Hepatocyte (in vitro differentiated cells): ENCODE measurements around the gene TPSB2. TPM values are rescaled to one million over a fixed set of nuclear protein-coding genes. Genes with fewer than 3 reads are reported as not detected.

ENCODE experiments used
- DNase-seq: peaks from one replicate; pipeline ENCODE4 v3.0.0-alpha.2; 2016; ENCODE audit warnings: low spot score
- H2AFZ ChIP-seq: fragments of 200-600 bp; sonication (generic); 2 replicates; pipeline ENCODE4 v1.6.0; 2016; ENCODE audit warnings: antibody characterized with exemption, mild to moderate bottlenecking
- H3K27ac ChIP-seq: fragments of 200-600 bp; sonication (generic); 2 replicates; pipeline ENCODE4 v1.5.1; 2016; ENCODE audit warnings: mild to moderate bottlenecking
- H3K27me3 ChIP-seq: fragments of 200-600 bp; sonication (generic); 2 replicates; pipeline ENCODE4 v1.6.1; 2016
- H3K36me3 ChIP-seq: fragments of 200-600 bp; sonication (generic); replicated peaks from 2 replicates; pipeline ENCODE4 v1.5.1; 2016; ENCODE audit warnings: low read depth; ENCODE audit not compliant: insufficient read depth
- H3K4me1 ChIP-seq: fragments of 200-600 bp; sonication (generic); 2 replicates; pipeline ENCODE4 v1.5.1; 2016; ENCODE audit warnings: mild to moderate bottlenecking, moderate library complexity; ENCODE audit not compliant: insufficient read depth
- H3K4me2 ChIP-seq: fragments of 200-600 bp; sonication (generic); 2 replicates; pipeline ENCODE4 v1.6.0; 2016
- H3K4me3 ChIP-seq: fragments of 200-600 bp; sonication (generic); 2 replicates; pipeline ENCODE4 v1.5.1; 2016; ENCODE audit warnings: mild to moderate bottlenecking
- H3K79me2 ChIP-seq: fragments of 200-600 bp; sonication (generic); 2 replicates; pipeline ENCODE4 v1.6.0; 2017; ENCODE audit warnings: mild to moderate bottlenecking
- H3K9me2 ChIP-seq: fragments of 200-600 bp; sonication (generic); replicated peaks from 2 replicates; pipeline ENCODE4 v1.6.0; 2017; ENCODE audit warnings: mild to moderate bottlenecking; ENCODE audit not compliant: insufficient read depth
- H3K9me3 ChIP-seq: fragments of 200-600 bp; sonication (generic); 2 replicates; pipeline ENCODE4 v1.5.1; 2016; ENCODE audit warnings: low read depth, mild to moderate bottlenecking
- H4K20me1 ChIP-seq: fragments of 200-600 bp; sonication (generic); 2 replicates; pipeline ENCODE4 v1.6.0; 2016; ENCODE audit warnings: mild to moderate bottlenecking; ENCODE audit not compliant: insufficient read depth, poor library complexity, severe bottlenecking
- EZH2 ChIP-seq: fragments of 200-600 bp; sonication (generic); IDR thresholded peaks from 2 replicates; pipeline ENCODE4 v1.6.1; 2016; ENCODE audit warnings: antibody characterized with exemption, mild to moderate bottlenecking, borderline replicate concordance
- EZH2phosphoT487 ChIP-seq: fragments of 200-600 bp; sonication (generic); IDR thresholded peaks from one replicate; pipeline ENCODE4 v1.6.1; 2018; ENCODE audit warnings: antibody characterized with exemption, mild to moderate bottlenecking, low read depth, moderate library complexity; ENCODE audit not compliant: unreplicated experiment, severe bottlenecking
- WGBS: methylation state at CpG from one replicate; pipeline ENCODE4 v1.1.6; 2016; ENCODE audit warnings: low lambda C conversion rate; ENCODE audit errors: missing lambda C conversion rate; 5-methylcytosine and 5-hydroxymethylcytosine counted together
- polyA plus RNA-seq: library from polyadenylated mRNA; unstranded; fragments of >200 nt; fragmentation: Nextera tagmentation; extraction: Ambion mirVana; gene quantifications from 2 replicates; pipeline ENCODE4 v1.2.1, GENCODE V29; 2016
- total RNA-seq: library from RNA; depleted of rRNA; stranded (reverse); fragments of >200 nt; gene quantifications from 2 replicates; pipeline ENCODE4 v1.2.3, GENCODE V29; 2014
- TF ChIP-seq, protein P1 (sequence below): fragments of 200-600 bp; sonication (generic); IDR thresholded peaks from 2 replicates; pipeline ENCODE4 v1.5.1; 2016; ENCODE audit warnings: antibody characterized with exemption, mild to moderate bottlenecking; ENCODE audit not compliant: poor library complexity

The TPSB2 gene
- total and polyA plus RNA-seq, 2 experiments from 2014 or later = not detected

GRCh38 chr16:1263591-1264344 is 33.8 kb upstream of the TPSB2 start:
- H3K27me3 ChIP-seq = peaks cover 8% of the 10 kb centered on the region
- H3K36me3 ChIP-seq = no peaks in the 10 kb centered on the region
- H3K27ac ChIP-seq = no peak overlapping the region
- no peaks in the 10 kb centered on the region for H3K79me2 ChIP-seq
- no peaks in the 10 kb centered on the region for H3K9me2 ChIP-seq
- no peak for DNase-seq
- H4K20me1 ChIP-seq = no peaks in the 10 kb centered on the region
- no peak overlapping the region for H3K4me2 ChIP-seq
- TF ChIP-seq EZH2phosphoT487 = no peak
- TF ChIP-seq, protein P1, sequence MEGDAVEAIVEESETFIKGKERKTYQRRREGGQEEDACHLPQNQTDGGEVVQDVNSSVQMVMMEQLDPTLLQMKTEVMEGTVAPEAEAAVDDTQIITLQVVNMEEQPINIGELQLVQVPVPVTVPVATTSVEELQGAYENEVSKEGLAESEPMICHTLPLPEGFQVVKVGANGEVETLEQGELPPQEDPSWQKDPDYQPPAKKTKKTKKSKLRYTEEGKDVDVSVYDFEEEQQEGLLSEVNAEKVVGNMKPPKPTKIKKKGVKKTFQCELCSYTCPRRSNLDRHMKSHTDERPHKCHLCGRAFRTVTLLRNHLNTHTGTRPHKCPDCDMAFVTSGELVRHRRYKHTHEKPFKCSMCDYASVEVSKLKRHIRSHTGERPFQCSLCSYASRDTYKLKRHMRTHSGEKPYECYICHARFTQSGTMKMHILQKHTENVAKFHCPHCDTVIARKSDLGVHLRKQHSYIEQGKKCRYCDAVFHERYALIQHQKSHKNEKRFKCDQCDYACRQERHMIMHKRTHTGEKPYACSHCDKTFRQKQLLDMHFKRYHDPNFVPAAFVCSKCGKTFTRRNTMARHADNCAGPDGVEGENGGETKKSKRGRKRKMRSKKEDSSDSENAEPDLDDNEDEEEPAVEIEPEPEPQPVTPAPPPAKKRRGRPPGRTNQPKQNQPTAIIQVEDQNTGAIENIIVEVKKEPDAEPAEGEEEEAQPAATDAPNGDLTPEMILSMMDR = no peak
- TF ChIP-seq EZH2 = no peak
- H3K4me1 ChIP-seq = no peaks in the 10 kb centered on the region
- H2AFZ ChIP-seq = no peak overlapping the region
- H3K4me3 ChIP-seq = no peak overlapping the region
- H3K9me3 ChIP-seq = no peaks in the 10 kb centered on the region
- whole genome bisulfite sequencing = 83% methylated on average over 15 of the region's 15 CpGs

- TF ChIP-seq EZH2phosphoT487 (no peak), EZH2 (no peak)
- TF ChIP-seq, protein P1 = no peak
- no peaks in the 10 kb centered on the region for H4K20me1 ChIP-seq
- 94% methylated on average over 9 of the region's 9 CpGs for WGBS
- H3K4me2 ChIP-seq = no peak overlapping the region
- H3K27ac ChIP-seq = no peak overlapping the region
- H3K9me2 ChIP-seq = no peaks in the 10 kb centered on the region
- DNase-seq = no peak
- no peaks in the 10 kb centered on the region for H3K36me3 ChIP-seq
- peaks cover 8% of the 10 kb centered on the region for H3K27me3 ChIP-seq
- H3K4me3 ChIP-seq = no peak overlapping the region
- H2AFZ ChIP-seq = no peak overlapping the region
- no peaks in the 10 kb centered on the region for H3K4me1 ChIP-seq
- H3K79me2 ChIP-seq = no peaks in the 10 kb centered on the region
- H3K9me3 ChIP-seq = no peaks in the 10 kb centered on the region
Measured at GRCh38 chr16:1262846-1263221, 32.9 kb upstream of the TPSB2 start.

DNA sequence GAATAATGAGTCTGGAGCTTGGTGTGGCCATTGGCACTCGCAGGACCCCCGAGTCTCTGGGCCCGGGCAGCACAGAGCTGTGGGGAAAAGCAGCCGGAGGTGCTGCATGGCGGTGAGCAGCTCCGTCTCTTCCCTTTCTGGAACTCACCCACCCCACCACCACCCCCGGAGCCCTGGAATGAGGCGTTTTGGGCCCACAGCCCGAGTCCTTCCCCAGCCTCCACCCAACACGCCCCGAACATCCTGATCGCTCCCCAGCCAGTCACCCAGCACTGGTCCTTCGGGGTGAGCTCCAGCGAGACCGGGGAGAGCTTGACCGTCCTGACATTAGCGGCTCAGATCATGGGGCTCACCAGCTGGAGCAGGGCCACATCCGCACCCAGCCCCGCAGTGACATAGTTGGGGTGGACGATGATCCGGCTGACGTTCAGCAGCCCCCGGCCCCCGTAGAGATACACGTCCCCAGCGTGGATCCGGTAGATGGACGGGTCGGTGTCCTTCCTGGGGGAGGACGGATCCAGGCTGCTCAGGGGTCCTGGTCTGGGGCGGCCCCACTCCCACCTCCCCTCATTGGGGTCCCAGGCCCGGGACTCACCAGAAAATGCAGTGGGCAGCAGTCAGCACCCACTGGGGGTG is 32.3 kb upstream of the TPSB2 start:
- no peak for DNase-seq
- 94% methylated on average over 31 of the region's 32 CpGs for WGBS
- peaks cover 8% of the 10 kb centered on the region for H3K27me3 ChIP-seq

More for the DNA sequence above, 32.3 kb upstream of the TPSB2 start:
- no peak for TF ChIP-seq EZH2phosphoT487
- no peak for TF ChIP-seq EZH2
- TF ChIP-seq, protein P1 = no peak
- Histone ChIP-seq H3K4me3 (no peak overlapping the region), H3K9me3 (no peaks in the 10 kb centered on the region), H3K4me1 (no peaks in the 10 kb centered on the region), H3K27ac (no peak overlapping the region), H2AFZ (no peak overlapping the region), H3K4me2 (no peak overlapping the region), H3K79me2 (no peaks in the 10 kb centered on the region), H3K36me3 (no peaks in the 10 kb centered on the region), H3K9me2 (no peaks in the 10 kb centered on the region), H4K20me1 (no peaks in the 10 kb centered on the region)
